Natural killer cell (primary cell): ENCODE results near the gene AOC1. TPM values are rescaled to one million over a fixed set of nuclear protein-coding genes. Genes with fewer than 3 reads are reported as not detected.

Source experiments
- ATAC-seq, 3 donors: fragments of 150-1000 bp in 2 of 3; fragments of 200-7000 bp in 1 of 3; cut with Tn5 transposase; 1 replicate in 1 of 3; 2 replicates in 2 of 3; pipeline ENCODE4 v1.10.0; 2021; ENCODE audit warnings: mild to moderate bottlenecking in 2 of 3, moderate library complexity in 2 of 3
- DNase-seq, 2 donors: peaks; one replicate each; pipeline versions ENCODE4 v3.0.0 to v3.0.0-alpha.2; 2013 to 2021; ENCODE audit warnings: mixed read lengths in 1 of 2
- H3K27ac ChIP-seq: one replicate; pipeline ENCODE4 v1.5.1; 2013; ENCODE audit warnings: mild to moderate bottlenecking, low read length
- H3K27me3 ChIP-seq: one replicate; pipeline ENCODE4 v1.6.1; 2013; ENCODE audit warnings: low read length; ENCODE audit not compliant: control insufficient read depth, insufficient read depth
- H3K36me3 ChIP-seq: one replicate; pipeline ENCODE4 v1.6.1; 2013; ENCODE audit warnings: low read length; ENCODE audit not compliant: control insufficient read depth, insufficient read depth
- H3K4me1 ChIP-seq: one replicate; pipeline ENCODE4 v1.6.1; 2013; ENCODE audit warnings: low read length; ENCODE audit not compliant: control insufficient read depth, insufficient read depth
- H3K4me3 ChIP-seq: one replicate; pipeline ENCODE4 v1.5.1; 2013; ENCODE audit warnings: low read length
- H3K9me3 ChIP-seq: one replicate; pipeline ENCODE4 v1.6.1; 2013; ENCODE audit warnings: low read length; ENCODE audit not compliant: control insufficient read depth, insufficient read depth
- H3K27ac Mint-ChIP-seq, 2 donors: one replicate each; pipeline ENCODE4 v1.8.0; 2022; ENCODE audit warnings: mild to moderate bottlenecking in 2 of 2, mixed read lengths in 2 of 2, moderate library complexity in 1 of 2
- H3K27me3 Mint-ChIP-seq, 2 donors: one replicate each; pipeline ENCODE4 v1.8.0; 2022; ENCODE audit warnings: low read depth in 2 of 2, mixed read lengths in 2 of 2
- H3K36me3 Mint-ChIP-seq: one replicate; pipeline ENCODE4 v1.8.0; 2022; ENCODE audit warnings: mixed read lengths
- H3K4me1 Mint-ChIP-seq, 2 donors: one replicate each; pipeline ENCODE4 v1.8.0; 2022; ENCODE audit warnings: mixed read lengths in 2 of 2
- H3K4me3 Mint-ChIP-seq: one replicate; pipeline ENCODE4 v1.8.0; 2022; ENCODE audit warnings: mild to moderate bottlenecking, moderate library complexity, mixed read lengths
- H3K9me3 Mint-ChIP-seq, 2 donors: one replicate each; pipeline ENCODE4 v1.8.0; 2022; ENCODE audit warnings: mixed read lengths in 2 of 2
- WGBS: methylation state at CpG from one replicate; pipeline ENCODE4 v1.1.7; 2013; ENCODE audit warnings: missing lambda C conversion rate; ENCODE audit not compliant: insufficient coverage; 5-methylcytosine and 5-hydroxymethylcytosine counted together
- intact Hi-C: fragments of 100-400 bp; cut with micrococcal nuclease; formaldehyde crosslinking; loops from one replicate; pipeline ENCODE4 v1.14.2; 2022
- total RNA-seq, 4 donors: library from RNA; stranded (reverse); fragments of 120-200 nt in 1 of 4; gene quantifications; one replicate each; pipeline versions ENCODE4 v1.2.3 to v1.2.4, GENCODE V29; 2013 to 2022
- TF ChIP-seq, protein P1 (sequence below): fragments of 200-600 bp; IDR thresholded peaks from one replicate; pipeline ENCODE4 v1.8.0; 2022; ENCODE audit warnings: antibody characterized with exemption

Gene AOC1
- total RNA-seq, 3 donors from 2014 or later (not counting 1 experiment from before 2014, with no cell fraction given): not detected

GRCh38 chr7:150848561-150849115, 3.7 kb upstream of the AOC1 start:
- H3K36me3 Mint-ChIP-seq: no peaks in the 10 kb centered on the region
- no peaks in the 10 kb centered on the region for H3K4me1 ChIP-seq

GRCh38 chr7:150849204-150849775, 3.0 kb upstream of the AOC1 start:
- TF ChIP-seq, protein P1, sequence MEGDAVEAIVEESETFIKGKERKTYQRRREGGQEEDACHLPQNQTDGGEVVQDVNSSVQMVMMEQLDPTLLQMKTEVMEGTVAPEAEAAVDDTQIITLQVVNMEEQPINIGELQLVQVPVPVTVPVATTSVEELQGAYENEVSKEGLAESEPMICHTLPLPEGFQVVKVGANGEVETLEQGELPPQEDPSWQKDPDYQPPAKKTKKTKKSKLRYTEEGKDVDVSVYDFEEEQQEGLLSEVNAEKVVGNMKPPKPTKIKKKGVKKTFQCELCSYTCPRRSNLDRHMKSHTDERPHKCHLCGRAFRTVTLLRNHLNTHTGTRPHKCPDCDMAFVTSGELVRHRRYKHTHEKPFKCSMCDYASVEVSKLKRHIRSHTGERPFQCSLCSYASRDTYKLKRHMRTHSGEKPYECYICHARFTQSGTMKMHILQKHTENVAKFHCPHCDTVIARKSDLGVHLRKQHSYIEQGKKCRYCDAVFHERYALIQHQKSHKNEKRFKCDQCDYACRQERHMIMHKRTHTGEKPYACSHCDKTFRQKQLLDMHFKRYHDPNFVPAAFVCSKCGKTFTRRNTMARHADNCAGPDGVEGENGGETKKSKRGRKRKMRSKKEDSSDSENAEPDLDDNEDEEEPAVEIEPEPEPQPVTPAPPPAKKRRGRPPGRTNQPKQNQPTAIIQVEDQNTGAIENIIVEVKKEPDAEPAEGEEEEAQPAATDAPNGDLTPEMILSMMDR: no peak
- peaks cover 0 to 10% of the 10 kb centered on the region in 2 donors for H3K4me1 Mint-ChIP-seq
- peaks cover 24 to 30% of the 10 kb centered on the region in 2 donors for H3K27me3 Mint-ChIP-seq
- intact Hi-C loops: no loop called here
- no peak for ATAC-seq
- no peak overlapping the region for H3K27ac Mint-ChIP-seq
- no peaks in the 10 kb centered on the region for H3K36me3 ChIP-seq
- no peak overlapping the region for H3K27ac ChIP-seq
- no peaks in the 10 kb centered on the region for H3K9me3 Mint-ChIP-seq
- 90% methylated on average over 10 of the region's 10 CpGs for WGBS
- no peak for DNase-seq
- H3K36me3 Mint-ChIP-seq: no peaks in the 10 kb centered on the region
- H3K27me3 ChIP-seq: peaks cover 4% of the 10 kb centered on the region
- no peaks in the 10 kb centered on the region for H3K9me3 ChIP-seq
- H3K4me3 Mint-ChIP-seq: no peak overlapping the region
- no peak overlapping the region for H3K4me3 ChIP-seq
- H3K4me1 ChIP-seq: no peaks in the 10 kb centered on the region

More at GRCh38 chr7:150848561-150849115, 3.7 kb upstream of the AOC1 start:
- Mint-ChIP-seq H3K4me3 (no peak overlapping the region), H3K9me3 (no peaks in the 10 kb centered on the region), H3K27ac (no peak overlapping the region), H3K4me1 (peaks cover 0 to 10% of the 10 kb centered on the region in 2 donors), H3K27me3 (peaks cover 24 to 30% of the 10 kb centered on the region in 2 donors)
- TF ChIP-seq, protein P1: no peak
- H3K27ac ChIP-seq: no peak overlapping the region
- no peak overlapping the region for H3K4me3 ChIP-seq
- H3K36me3 ChIP-seq: no peaks in the 10 kb centered on the region
- peaks cover 4% of the 10 kb centered on the region for H3K27me3 ChIP-seq
- WGBS: 85% methylated on average over 3 of the region's 3 CpGs
- no peaks in the 10 kb centered on the region for H3K9me3 ChIP-seq
- ATAC-seq: peak in 1 of 3 donors; percentile 30
- no peak for DNase-seq
- intact Hi-C loops: no loop called here

DNA sequence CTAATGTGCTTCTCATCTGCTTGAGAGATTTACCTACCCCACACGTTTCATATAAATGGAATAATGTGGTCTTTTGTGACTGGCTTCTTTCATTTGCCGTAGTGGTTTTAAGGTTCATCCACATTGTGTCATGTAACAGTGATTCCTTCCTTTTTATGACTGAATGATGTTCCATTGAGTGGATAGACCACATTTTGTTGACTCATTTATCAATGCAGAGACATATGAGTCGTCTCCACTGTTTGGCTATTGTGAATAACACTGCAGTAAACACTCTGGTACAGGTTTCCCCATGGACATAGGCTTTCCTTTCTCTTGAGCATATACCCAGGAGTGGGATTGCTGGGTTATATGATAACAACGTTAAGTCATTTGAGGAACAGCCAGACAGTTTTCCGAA, 2.0 kb upstream of the AOC1 start:
- Mint-ChIP-seq H3K4me1 (peaks cover 0 to 10% of the 10 kb centered on the region in 2 donors), H3K36me3 (no peaks in the 10 kb centered on the region), H3K27me3 (peaks cover 24 to 30% of the 10 kb centered on the region in 2 donors), H3K9me3 (no peaks in the 10 kb centered on the region), H3K27ac (no peak overlapping the region), H3K4me3 (no peak overlapping the region)
- no peak for ATAC-seq
- H3K27ac ChIP-seq: no peak overlapping the region
- TF ChIP-seq, protein P1: no peak
- DNase-seq: no peak
- no peaks in the 10 kb centered on the region for H3K36me3 ChIP-seq
- no peaks in the 10 kb centered on the region for H3K4me1 ChIP-seq
- peaks cover 4% of the 10 kb centered on the region for H3K27me3 ChIP-seq
- no peak overlapping the region for H3K4me3 ChIP-seq
- WGBS: 96% methylated on average over 4 of the region's 5 CpGs
- no peaks in the 10 kb centered on the region for H3K9me3 ChIP-seq
- intact Hi-C loops: no loop called here
